Sciatic nerve (tissue), 2 donors: Measurements from ENCODE around the gene COL20A1. TPM values are rescaled to one million over a fixed set of nuclear protein-coding genes. Genes with fewer than 3 reads are reported as not detected.

Experiments
- ATAC-seq: fragments of 200-7000 bp; cut with Tn5 transposase; one replicate; pipeline ENCODE4 v1.9.1; 2020; ENCODE audit warnings: mild to moderate bottlenecking, moderate library complexity
- DNase-seq: peaks from one replicate; pipeline ENCODE4 v3.0.0-alpha.2; 2020; ENCODE audit warnings: low spot score
- intact Hi-C: fragments of 100-400 bp; cut with DNase I; formaldehyde crosslinking; loops from one replicate; pipeline ENCODE4 v1.14.2; 2022
- total RNA-seq: library from RNA; stranded (reverse); fragmentation: NEBNext Ultra II Directional; extraction: Animal tissue kit (Norgen Biotek cat#: 25700); gene quantifications from one replicate; pipeline ENCODE4 v1.2.1, GENCODE V29; 2021
- donor health status: DM: no; HTN: no; CAD: no.
- donor health status: DM: no; HTN: no; CAD: no.

COL20A1 gene
- total RNA-seq, 1 donor from 2014 or later = 0.22 TPM

DNA sequence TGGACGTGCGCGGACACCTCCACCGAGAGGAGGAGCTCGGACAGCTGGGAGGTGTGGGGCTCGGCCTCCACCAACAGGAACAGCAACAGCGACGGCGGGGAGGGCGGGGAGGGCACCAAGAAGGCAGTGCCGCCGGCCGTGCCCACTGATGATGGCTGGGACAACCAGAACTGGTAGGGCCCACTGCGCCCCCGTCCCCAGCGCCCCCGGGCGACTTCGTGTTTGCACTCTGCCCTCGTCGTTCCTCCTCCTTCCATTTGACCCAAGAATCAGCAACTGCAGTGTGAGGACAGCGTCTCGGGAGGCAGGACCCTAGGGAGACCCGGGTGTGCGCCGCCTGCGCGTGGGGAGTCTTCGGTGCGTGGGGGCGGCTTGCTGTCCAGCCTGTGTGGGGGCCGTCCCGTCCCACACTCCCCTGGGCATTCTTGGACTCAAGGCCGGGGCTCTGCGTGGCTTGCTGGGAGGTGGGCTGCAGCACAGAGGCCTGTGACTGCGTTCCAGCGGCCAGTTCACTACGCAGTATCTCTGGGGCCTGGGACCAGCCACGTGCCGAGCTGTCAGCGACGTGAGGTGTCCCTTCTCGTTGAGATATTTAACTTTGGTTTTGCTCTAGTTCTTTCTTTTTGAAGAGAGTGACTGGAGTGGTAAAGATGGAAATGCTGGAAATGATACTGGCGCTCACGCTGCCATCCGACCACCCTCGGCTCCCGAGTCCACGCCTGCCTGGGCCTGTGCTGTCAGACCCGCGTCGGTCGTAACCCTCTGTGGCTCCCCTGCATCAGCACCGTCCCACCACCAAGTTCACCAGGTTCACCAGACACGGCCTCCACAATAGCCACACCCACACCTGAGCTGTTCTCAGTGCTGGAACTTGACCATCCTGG is 5.0 kb upstream of the COL20A1 start:
- DNase-seq (no peak), ATAC-seq (no peak)
- intact Hi-C loops = no loop called here

GRCh38 chr20:63288581-63289251 is 4.3 kb upstream of the COL20A1 start:
- no peak for DNase-seq
- intact Hi-C loops = no loop called here
- no peak for ATAC-seq

DNA sequence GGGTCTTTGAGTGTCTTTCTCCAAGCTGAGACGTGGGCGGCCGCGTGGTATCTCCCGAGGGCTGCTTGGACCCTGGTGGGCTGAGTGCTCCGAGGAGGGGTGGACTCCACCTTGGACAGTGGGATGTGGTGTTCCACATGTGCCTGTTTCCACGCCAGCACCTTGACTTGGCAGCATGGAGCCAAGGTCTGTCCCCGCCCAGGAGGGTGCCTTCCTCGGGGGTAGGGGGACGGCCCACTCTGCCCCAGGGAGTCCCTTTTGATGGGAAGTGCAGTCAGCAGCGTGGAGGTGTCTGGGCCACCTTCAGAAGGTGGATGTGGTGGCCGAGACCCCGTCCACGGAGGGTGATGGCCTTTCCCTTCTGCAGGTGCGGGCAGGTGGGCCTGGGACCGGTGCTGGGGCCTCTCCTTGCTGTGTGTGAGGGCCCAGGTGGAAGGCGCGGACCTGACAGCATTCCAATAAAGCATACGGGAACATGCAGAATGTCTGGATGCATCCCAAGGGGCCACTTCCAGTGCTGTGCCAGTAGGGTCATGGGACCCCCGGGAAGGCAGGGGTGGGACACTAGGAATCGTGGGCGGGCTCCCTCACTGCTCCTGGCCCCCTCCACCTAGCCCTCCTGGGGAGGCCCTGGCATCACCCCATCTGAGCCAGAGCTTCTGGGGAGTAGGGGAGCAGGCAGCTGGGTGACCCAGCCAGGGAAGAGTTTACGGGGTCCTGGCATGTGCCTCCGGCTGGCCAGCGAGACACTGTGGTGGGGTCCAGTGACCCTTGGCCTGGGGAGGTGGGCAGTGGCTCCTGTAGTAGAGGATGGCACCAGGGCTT is 3.5 kb upstream of the COL20A1 start:
- intact Hi-C loops = no loop called here
- DNase-seq (no peak), ATAC-seq (no peak)

- DNase-seq = no peak
- ATAC-seq = no peak
- intact Hi-C loops = no loop called here
Observed at GRCh38 chr20:63290136-63290676, 2.8 kb upstream of the COL20A1 start.

GRCh38 chr20:63290677-63291472 is 2.1 kb upstream of the COL20A1 start:
- no peak for DNase-seq
- intact Hi-C loops = no loop called here
- ATAC-seq = no peak

GRCh38 chr20:63291811-63292210 is 1.2 kb upstream of the COL20A1 start:
- ATAC-seq (no peak), DNase-seq (no peak)
- intact Hi-C loops = no loop called here

- intact Hi-C loops = no loop called here
- ATAC-seq (no peak), DNase-seq (no peak)
Observed at GRCh38 chr20:63292292-63292701, 689 bp upstream of the COL20A1 start.

DNA sequence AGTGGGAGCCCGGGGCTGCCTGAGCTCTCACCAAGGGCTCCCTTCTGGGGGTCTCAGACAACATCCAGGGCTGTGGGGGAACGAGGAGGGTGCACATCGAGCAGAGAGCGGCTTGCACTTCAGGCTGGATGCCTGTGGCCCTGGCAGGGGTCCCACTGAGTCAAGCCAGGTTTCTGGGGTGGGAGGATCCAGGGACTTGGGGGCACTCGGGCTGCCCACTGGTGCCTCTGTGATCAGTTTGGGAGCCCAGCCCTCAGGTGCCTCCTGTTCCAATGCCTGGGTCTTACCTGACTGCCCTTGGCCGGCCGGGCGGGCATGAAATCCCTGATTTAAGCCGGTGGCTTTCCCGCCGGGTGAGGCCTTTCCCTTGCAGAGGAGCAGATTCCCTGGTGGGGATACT is 470 bp downstream of the COL20A1 start:
- intact Hi-C loops = no loop called here
- ATAC-seq (no peak), DNase-seq (no peak)

GRCh38 chr20:63293871-63294535 is 1.0 kb downstream of the COL20A1 start:
- DNase-seq (no peak), ATAC-seq (no peak)
- intact Hi-C loops = no loop called here

GRCh38 chr20:63294536-63294900 is 1.5 kb downstream of the COL20A1 start:
- intact Hi-C loops = no loop called here
- ATAC-seq = no peak
- no peak for DNase-seq

DNA sequence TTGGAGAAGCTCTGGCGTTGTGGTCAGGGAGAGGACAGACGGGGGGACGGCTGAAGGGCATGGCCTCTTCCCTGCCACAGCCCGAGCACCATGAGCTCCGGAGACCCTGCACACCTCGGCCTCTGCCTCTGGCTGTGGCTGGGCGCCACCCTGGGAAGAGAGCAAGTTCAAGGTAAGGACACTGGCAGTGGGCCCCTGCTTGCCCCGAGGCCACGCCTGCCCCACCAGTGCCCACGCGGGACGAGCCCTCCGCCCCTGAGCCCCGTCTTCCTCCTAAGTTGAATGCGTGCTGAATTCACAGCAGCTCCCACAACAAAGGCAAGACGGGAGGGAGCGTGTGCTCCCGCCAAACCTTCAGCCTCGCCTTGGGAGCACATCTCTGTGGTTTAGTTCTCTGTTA is 2.0 kb downstream of the COL20A1 start:
- DNase-seq (no peak), ATAC-seq (no peak)
- intact Hi-C loops = no loop called here

DNA sequence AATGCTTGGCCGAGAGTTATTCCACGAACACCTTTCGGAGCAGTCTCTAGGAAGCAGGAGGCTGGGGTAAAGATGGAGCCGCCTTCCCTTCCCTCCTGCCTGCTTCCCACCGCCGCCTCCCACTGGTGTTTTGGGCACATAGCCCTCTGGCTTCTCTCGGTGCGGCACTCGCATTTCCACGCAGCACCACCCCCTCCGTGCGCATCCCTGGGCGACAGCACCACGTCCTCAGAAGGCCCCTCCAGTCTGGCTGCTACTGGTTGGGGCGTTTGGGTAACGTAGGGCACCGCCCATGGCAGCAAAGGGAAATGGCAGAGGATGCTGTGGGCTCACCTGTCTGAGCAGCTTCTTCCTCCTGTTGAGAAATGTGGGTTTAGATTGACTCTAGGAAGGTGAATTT is 2.4 kb downstream of the COL20A1 start:
- DNase-seq (no peak), ATAC-seq (no peak)
- intact Hi-C loops = no loop called here

DNA sequence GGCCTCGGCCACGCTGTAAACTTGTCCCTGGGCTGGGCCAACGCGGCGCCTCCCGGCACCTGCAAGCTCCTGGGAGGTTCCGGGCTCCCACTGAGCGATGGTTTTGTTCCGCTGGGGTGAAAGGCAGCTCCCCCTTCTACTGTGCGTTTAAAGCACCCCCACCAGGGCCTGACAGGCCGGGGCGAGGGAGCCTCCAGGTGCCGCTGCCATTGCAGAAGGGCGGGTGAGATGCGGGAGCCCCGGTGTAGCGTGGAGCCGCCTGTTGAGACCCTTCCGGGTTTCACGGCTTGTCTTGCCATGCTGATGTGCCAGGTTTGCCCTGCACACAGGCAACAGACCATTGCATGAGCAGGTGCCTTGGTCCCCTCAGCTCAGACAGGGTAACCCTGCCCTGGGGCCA is 2.9 kb downstream of the COL20A1 start:
- DNase-seq (no peak), ATAC-seq (no peak)
- intact Hi-C loops = no loop called here

- intact Hi-C loops = no loop called here
- DNase-seq (no peak), ATAC-seq (no peak)
Observed at GRCh38 chr20:63296531-63297299, 3.7 kb downstream of the COL20A1 start.

- DNase-seq (no peak), ATAC-seq (no peak)
- intact Hi-C loops = no loop called here
Observed at GRCh38 chr20:63297371-63297781, 4.4 kb downstream of the COL20A1 start.

- no peak for ATAC-seq
- no peak for DNase-seq
- intact Hi-C loops = no loop called here
Observed at GRCh38 chr20:63297796-63298572, 5.0 kb downstream of the COL20A1 start.
